Muscle layer of duodenum (tissue), 2 donors: Measurements from ENCODE around the gene MICB.
"Not testable (repeated sequence)": the region's sequence is repeated elsewhere in the genome, so short reads cannot be mapped to it uniquely, and the experiment has no call there.

Experiments used
- H3K27ac ChIP-seq: one replicate; pipeline ENCODE4 v1.7.0; 2013; ENCODE audit warnings: mild to moderate bottlenecking, low read length
- H3K27me3 ChIP-seq: one replicate; pipeline ENCODE4 v1.7.0; 2013; ENCODE audit warnings: low read depth, mild to moderate bottlenecking, control low read depth, low read length
- H3K36me3 ChIP-seq, 2 donors: one replicate each; pipeline ENCODE4 v1.7.0; 2013; ENCODE audit warnings: low read length in 2 of 2, control low read depth in 1 of 2, mild to moderate bottlenecking in 1 of 2; ENCODE audit not compliant: insufficient read depth in 2 of 2, control insufficient read depth in 1 of 2
- H3K4me1 ChIP-seq, 2 donors: one replicate each; pipeline ENCODE4 v1.7.0; 2013; ENCODE audit warnings: low read length in 2 of 2, mild to moderate bottlenecking in 2 of 2, control low read depth in 1 of 2, moderate library complexity in 1 of 2; ENCODE audit not compliant: insufficient read depth in 2 of 2, control insufficient read depth in 1 of 2
- H3K4me3 ChIP-seq, 2 donors: one replicate each; pipeline ENCODE4 v1.7.0; 2013; ENCODE audit warnings: low read length in 2 of 2, low read depth in 1 of 2, mild to moderate bottlenecking in 1 of 2
- H3K9me3 ChIP-seq, 2 donors: one replicate each; pipeline ENCODE4 v1.7.0; 2013; ENCODE audit warnings: low read length in 2 of 2, control low read depth in 1 of 2, mild to moderate bottlenecking in 1 of 2; ENCODE audit not compliant: control insufficient read depth in 1 of 2
- donor health status: healthy.

The MICB gene

GRCh38 chr6:31497531-31498476 is at the start of gene MICB:
MICB (plus strand) TSS chr6:31498145; CDS start chr6:31498194, 49 bp downstream.
- H3K27me3 ChIP-seq, result no peaks in the 10 kb centered on the region
- peak within 1 kb of the TSS; percentile 55 to 68 for H3K4me3 ChIP-seq
- no peaks in the 10 kb centered on the region for H3K36me3 ChIP-seq
- no peaks in the 10 kb centered on the region for H3K9me3 ChIP-seq
- H3K4me1 ChIP-seq, result peaks cover 0 to 20% of the 10 kb centered on the region in 2 donors
- no peak within 1 kb of the TSS for H3K27ac ChIP-seq

- no peak overlapping the region for H3K27ac ChIP-seq
- no peaks in the 10 kb centered on the region for H3K4me1 ChIP-seq
- no peaks in the 10 kb centered on the region for H3K36me3 ChIP-seq
- no peak overlapping the region for H3K4me3 ChIP-seq
- H3K9me3 ChIP-seq, result no peaks in the 10 kb centered on the region
- H3K27me3 ChIP-seq, result peaks cover 7% of the 10 kb centered on the region
Observed at GRCh38 chr6:31450751-31451150, 47.2 kb upstream of the MICB start.

GRCh38 chr6:31452859-31453258 is 45.1 kb upstream of the MICB start:
- Histone ChIP-seq H3K27ac (no peak overlapping the region), H3K9me3 (no peaks in the 10 kb centered on the region), H3K27me3 (peaks cover 7% of the 10 kb centered on the region), H3K4me1 (no peaks in the 10 kb centered on the region), H3K4me3 (no peak overlapping the region), H3K36me3 (no peaks in the 10 kb centered on the region)

GRCh38 chr6:31453259-31453658 is 44.7 kb upstream of the MICB start:
- peaks cover 7% of the 10 kb centered on the region for H3K27me3 ChIP-seq
- no peak overlapping the region for H3K27ac ChIP-seq
- H3K9me3 ChIP-seq, result no peaks in the 10 kb centered on the region
- no peaks in the 10 kb centered on the region for H3K4me1 ChIP-seq
- no peaks in the 10 kb centered on the region for H3K36me3 ChIP-seq
- no peak overlapping the region for H3K4me3 ChIP-seq

GRCh38 chr6:31459864-31460263 is 38.1 kb upstream of the MICB start:
- not testable (repeated sequence) for H3K4me1 ChIP-seq, H3K9me3 ChIP-seq, H3K4me3 ChIP-seq, H3K27me3 ChIP-seq, H3K27ac ChIP-seq, H3K36me3 ChIP-seq

- H3K27ac ChIP-seq, result no peak overlapping the region
- H3K4me3 ChIP-seq, result no peak overlapping the region
- H3K9me3 ChIP-seq, result no peaks in the 10 kb centered on the region
- peaks cover 0 to 2% of the 10 kb centered on the region in 2 donors for H3K4me1 ChIP-seq
- H3K36me3 ChIP-seq, result no peaks in the 10 kb centered on the region
- H3K27me3 ChIP-seq, result no peaks in the 10 kb centered on the region
Observed at GRCh38 chr6:31460361-31461025, 37.5 kb upstream of the MICB start.

GRCh38 chr6:31462026-31462963 is 35.6 kb upstream of the MICB start:
- H3K9me3 ChIP-seq, result no peaks in the 10 kb centered on the region
- no peaks in the 10 kb centered on the region for H3K27me3 ChIP-seq
- peaks cover 0 to 2% of the 10 kb centered on the region in 2 donors for H3K4me1 ChIP-seq
- H3K4me3 ChIP-seq, result peak overlapping the region; percentile 64 to 88
- peak overlapping the region; percentile 90 for H3K27ac ChIP-seq
- H3K36me3 ChIP-seq, result peaks cover 0 to 5% of the 10 kb centered on the region in 2 donors

- Histone ChIP-seq H3K9me3 (no peaks in the 10 kb centered on the region), H3K4me3 (peak overlapping the region; percentile 64 to 88), H3K27me3 (no peaks in the 10 kb centered on the region), H3K27ac (peak overlapping the region; percentile 90), H3K4me1 (peaks cover 0 to 2% of the 10 kb centered on the region in 2 donors), H3K36me3 (peaks cover 0 to 5% of the 10 kb centered on the region in 2 donors)
Observed at GRCh38 chr6:31462964-31463870, 34.7 kb upstream of the MICB start.

- Histone ChIP-seq H3K27me3 (no peaks in the 10 kb centered on the region), H3K4me1 (peaks cover 0 to 2% of the 10 kb centered on the region in 2 donors), H3K4me3 (peak overlapping the region; percentile 64 to 88), H3K27ac (no peak overlapping the region), H3K36me3 (peaks cover 0 to 5% of the 10 kb centered on the region in 2 donors), H3K9me3 (no peaks in the 10 kb centered on the region)
Observed at GRCh38 chr6:31464252-31465184, 33.4 kb upstream of the MICB start.
